ENCODE data around the gene ZSWIM5. TPM values are rescaled to one million over a fixed set of nuclear protein-coding genes. Genes with fewer than 3 reads are reported as not detected.
"Not testable (repeated sequence)": the region's sequence is repeated elsewhere in the genome, so short reads cannot be mapped to it uniquely, and the experiment has no call there.

ZSWIM5 gene
- total RNA-seq, 1 donor from 2014 or later, result 13.2 TPM

DNA sequence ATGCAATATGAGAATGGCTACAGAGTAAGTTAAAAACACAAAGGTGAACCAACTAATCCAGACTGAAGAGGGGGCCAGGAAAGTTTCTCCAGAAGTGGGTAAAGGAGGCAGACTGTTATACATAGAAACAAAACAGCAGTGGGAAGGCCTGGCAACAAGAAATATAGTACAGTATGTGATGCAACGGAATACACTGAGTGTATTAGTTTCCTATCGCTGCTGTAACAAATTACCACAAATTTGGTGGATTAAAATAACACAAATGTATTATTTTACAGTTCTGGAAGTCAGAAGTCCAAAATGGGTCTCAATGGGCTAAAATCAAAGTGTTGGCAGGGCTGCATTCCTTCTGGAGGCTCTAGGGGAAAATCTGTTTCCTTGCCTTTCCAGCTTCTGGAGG is 95.2 kb downstream of the ZSWIM5 start:
- Mint-ChIP-seq H3K9me3 (peaks cover 17% of the 10 kb centered on the region), H3K36me3 (ENCODE audit: low read depth) (peaks cover 24% of the 10 kb centered on the region)

DNA sequence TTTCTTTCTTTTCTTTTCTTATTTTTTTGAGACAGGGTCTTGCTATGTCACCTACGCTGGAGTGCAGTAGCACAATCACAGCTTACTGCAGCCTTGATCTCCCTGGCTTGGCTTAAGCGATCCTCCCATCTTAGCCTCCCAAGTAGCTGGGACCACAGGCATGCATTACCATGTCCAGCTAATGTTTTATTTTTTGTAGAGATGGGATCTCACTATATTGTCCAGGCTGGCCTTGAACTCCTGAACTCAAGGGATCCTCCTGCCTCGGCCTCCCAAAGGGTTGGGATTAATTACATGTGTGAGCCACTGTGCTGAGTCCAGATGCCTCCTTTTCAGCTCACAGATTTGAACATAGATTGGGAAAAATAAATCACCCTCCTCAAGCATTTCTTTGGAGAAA is 98.6 kb downstream of the ZSWIM5 start:
- H3K36me3 Mint-ChIP-seq (ENCODE audit: low read depth), result peaks cover 22% of the 10 kb centered on the region
- peaks cover 5% of the 10 kb centered on the region for H3K4me1 Mint-ChIP-seq

More for the DNA sequence above, 95.2 kb downstream of the ZSWIM5 start:
- TF ChIP-seq, protein P1, sequence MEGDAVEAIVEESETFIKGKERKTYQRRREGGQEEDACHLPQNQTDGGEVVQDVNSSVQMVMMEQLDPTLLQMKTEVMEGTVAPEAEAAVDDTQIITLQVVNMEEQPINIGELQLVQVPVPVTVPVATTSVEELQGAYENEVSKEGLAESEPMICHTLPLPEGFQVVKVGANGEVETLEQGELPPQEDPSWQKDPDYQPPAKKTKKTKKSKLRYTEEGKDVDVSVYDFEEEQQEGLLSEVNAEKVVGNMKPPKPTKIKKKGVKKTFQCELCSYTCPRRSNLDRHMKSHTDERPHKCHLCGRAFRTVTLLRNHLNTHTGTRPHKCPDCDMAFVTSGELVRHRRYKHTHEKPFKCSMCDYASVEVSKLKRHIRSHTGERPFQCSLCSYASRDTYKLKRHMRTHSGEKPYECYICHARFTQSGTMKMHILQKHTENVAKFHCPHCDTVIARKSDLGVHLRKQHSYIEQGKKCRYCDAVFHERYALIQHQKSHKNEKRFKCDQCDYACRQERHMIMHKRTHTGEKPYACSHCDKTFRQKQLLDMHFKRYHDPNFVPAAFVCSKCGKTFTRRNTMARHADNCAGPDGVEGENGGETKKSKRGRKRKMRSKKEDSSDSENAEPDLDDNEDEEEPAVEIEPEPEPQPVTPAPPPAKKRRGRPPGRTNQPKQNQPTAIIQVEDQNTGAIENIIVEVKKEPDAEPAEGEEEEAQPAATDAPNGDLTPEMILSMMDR (conservative IDR thresholded peaks at IDR 0.05), result no peak
- no peak for DNase-seq (ENCODE audit: low read depth, low spot score)
- no peak overlapping the region for H3K27ac Mint-ChIP-seq (ENCODE audit: unreplicated experiment)
- H3K27me3 Mint-ChIP-seq (ENCODE audit: low read depth), result no peaks in the 10 kb centered on the region
- no peaks in the 10 kb centered on the region for H3K4me1 Mint-ChIP-seq
- no peak overlapping the region for H3K4me3 Mint-ChIP-seq

GRCh38 chr1:45106864-45107263 is 99.5 kb downstream of the ZSWIM5 start:
- not testable (repeated sequence) for H3K4me3 Mint-ChIP-seq; DNase-seq (ENCODE audit: low read depth, low spot score)
- H3K9me3 Mint-ChIP-seq, result peaks cover 16% of the 10 kb centered on the region

More for the DNA sequence above, 98.6 kb downstream of the ZSWIM5 start:
- no peak for DNase-seq (ENCODE audit: low read depth, low spot score)
- TF ChIP-seq, protein P1 (conservative IDR thresholded peaks at IDR 0.05), result no peak
- peaks cover 12% of the 10 kb centered on the region for H3K9me3 Mint-ChIP-seq
- no peaks in the 10 kb centered on the region for H3K27me3 Mint-ChIP-seq (ENCODE audit: low read depth)
- H3K27ac Mint-ChIP-seq (ENCODE audit: unreplicated experiment), result no peak overlapping the region
- H3K4me3 Mint-ChIP-seq, result no peak overlapping the region

DNA sequence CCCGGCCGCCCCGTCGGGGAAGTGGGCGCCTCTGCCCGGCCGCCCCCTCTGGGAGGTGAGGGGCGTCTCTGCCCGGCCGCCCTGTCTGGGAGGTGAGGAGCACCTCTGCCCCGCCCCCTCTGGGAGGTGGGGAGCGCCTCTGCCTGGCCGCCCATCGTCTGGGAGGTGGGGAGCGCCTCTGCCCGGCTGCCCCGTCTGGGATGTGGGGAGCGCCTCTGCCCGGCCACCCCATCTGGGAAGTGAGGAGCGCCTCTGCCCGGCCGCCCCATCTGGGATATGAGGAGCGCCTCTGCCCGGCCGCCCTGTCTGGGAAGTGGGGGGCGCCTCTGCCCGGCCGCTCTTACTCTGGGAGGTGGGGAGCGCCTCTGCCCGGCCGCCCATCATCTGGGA is 100.3 kb downstream of the ZSWIM5 start:
- H3K9me3 Mint-ChIP-seq, result peaks cover 13% of the 10 kb centered on the region
- H3K4me3 Mint-ChIP-seq; H3K27me3 Mint-ChIP-seq (ENCODE audit: low read depth); DNase-seq (ENCODE audit: low read depth, low spot score); H3K4me1 Mint-ChIP-seq; H3K27ac Mint-ChIP-seq (ENCODE audit: unreplicated experiment): not testable (repeated sequence)
- peaks cover 25% of the 10 kb centered on the region for H3K36me3 Mint-ChIP-seq (ENCODE audit: low read depth)

More at GRCh38 chr1:45106864-45107263, 99.5 kb downstream of the ZSWIM5 start:
- not testable (repeated sequence) for H3K27me3 Mint-ChIP-seq (ENCODE audit: low read depth); H3K4me1 Mint-ChIP-seq; H3K27ac Mint-ChIP-seq (ENCODE audit: unreplicated experiment)
- H3K36me3 Mint-ChIP-seq (ENCODE audit: low read depth), result peaks cover 25% of the 10 kb centered on the region

GRCh38 chr1:45105486-45106155 is 100.8 kb downstream of the ZSWIM5 start:
- not testable (repeated sequence) for H3K27ac Mint-ChIP-seq (ENCODE audit: unreplicated experiment); DNase-seq (ENCODE audit: low read depth, low spot score); H3K4me1 Mint-ChIP-seq; H3K4me3 Mint-ChIP-seq; H3K27me3 Mint-ChIP-seq (ENCODE audit: low read depth)
- Mint-ChIP-seq H3K9me3 (peaks cover 13% of the 10 kb centered on the region), H3K36me3 (ENCODE audit: low read depth) (peaks cover 25% of the 10 kb centered on the region)

- Mint-ChIP-seq H3K27me3 (ENCODE audit: low read depth) (no peaks in the 10 kb centered on the region), H3K4me3 (no peak overlapping the region), H3K27ac (ENCODE audit: unreplicated experiment) (no peak overlapping the region), H3K9me3 (peaks cover 11% of the 10 kb centered on the region), H3K36me3 (ENCODE audit: low read depth) (peaks cover 31% of the 10 kb centered on the region), H3K4me1 (peaks cover 5% of the 10 kb centered on the region)
- TF ChIP-seq, protein P1 (conservative IDR thresholded peaks at IDR 0.05), result no peak
- no peak for DNase-seq (ENCODE audit: low read depth, low spot score)
Measured at GRCh38 chr1:45103534-45103933, 102.9 kb downstream of the ZSWIM5 start.

GRCh38 chr1:45101947-45102346 is 104.5 kb downstream of the ZSWIM5 start:
- peaks cover 23% of the 10 kb centered on the region for H3K36me3 Mint-ChIP-seq (ENCODE audit: low read depth)
- H3K27ac Mint-ChIP-seq (ENCODE audit: unreplicated experiment), result no peak overlapping the region
- H3K9me3 Mint-ChIP-seq, result peaks cover 5% of the 10 kb centered on the region
- no peak for DNase-seq (ENCODE audit: low read depth, low spot score)
- H3K4me3 Mint-ChIP-seq, result no peak overlapping the region
- H3K27me3 Mint-ChIP-seq (ENCODE audit: low read depth), result no peaks in the 10 kb centered on the region
- TF ChIP-seq, protein P1 (conservative IDR thresholded peaks at IDR 0.05), result no peak
- H3K4me1 Mint-ChIP-seq, result peaks cover 13% of the 10 kb centered on the region

DNA sequence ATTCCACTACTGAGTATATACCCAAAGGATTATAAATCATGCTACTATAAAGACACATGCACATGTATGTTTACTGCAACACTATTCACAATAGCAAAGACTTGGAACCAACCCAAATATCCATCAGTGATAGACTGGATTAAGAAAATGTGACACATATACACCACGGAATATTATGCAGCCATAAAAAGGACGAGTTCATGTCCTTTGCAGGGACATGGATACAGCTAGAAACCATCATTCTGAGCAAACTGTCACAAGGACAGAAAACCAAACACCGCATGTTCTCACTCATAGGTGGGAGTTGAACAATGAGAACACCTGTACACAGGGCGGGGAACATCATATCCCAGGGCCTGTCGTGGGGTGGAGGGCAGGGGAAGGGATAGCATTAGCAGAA is 104.9 kb downstream of the ZSWIM5 start:
- H3K27me3 Mint-ChIP-seq (ENCODE audit: low read depth); DNase-seq (ENCODE audit: low read depth, low spot score); H3K9me3 Mint-ChIP-seq; H3K4me3 Mint-ChIP-seq: not testable (repeated sequence)
- peak overlapping the region; percentile 35 for H3K27ac Mint-ChIP-seq (ENCODE audit: unreplicated experiment)
- H3K4me1 Mint-ChIP-seq, result peaks cover 13% of the 10 kb centered on the region
- peaks cover 19% of the 10 kb centered on the region for H3K36me3 Mint-ChIP-seq (ENCODE audit: low read depth)

Measured in neural crest cell (in vitro differentiated cells).